DOHH2 (cell line): ENCODE results near the gene SMPD2.

Source experiments
- H3F3A ChIP-seq: fragments of 200-600 bp; sonication (generic), shearing (Covaris generic); 2 replicates; pipeline ENCODE4 v1.6.0; 2016; ENCODE audit warnings: antibody characterized with exemption, mild to moderate bottlenecking; ENCODE audit not compliant: control insufficient read depth, insufficient read depth
- H3K27ac ChIP-seq: fragments of 200-600 bp; sonication (generic); 2 replicates; pipeline ENCODE4 v1.5.1; 2014; ENCODE audit warnings: low read depth, mild to moderate bottlenecking, low read length, moderate library complexity
- H3K27me3 ChIP-seq: fragments of 200-600 bp; sonication (generic); 2 replicates; pipeline ENCODE4 v1.6.1; 2014; ENCODE audit warnings: mild to moderate bottlenecking, low read length, mixed read lengths; ENCODE audit not compliant: control insufficient read depth
- H3K36me3 ChIP-seq: fragments of 200-600 bp; sonication (generic); 2 replicates; pipeline ENCODE4 v1.6.1; 2014; ENCODE audit warnings: mild to moderate bottlenecking, low read length, moderate library complexity, mixed read lengths; ENCODE audit not compliant: control insufficient read depth
- H3K4me1 ChIP-seq: fragments of 200-600 bp; sonication (generic); 2 replicates; pipeline ENCODE4 v1.6.1; 2014; ENCODE audit warnings: mild to moderate bottlenecking, low read length, mixed read lengths; ENCODE audit not compliant: control insufficient read depth
- H3K4me2 ChIP-seq: fragments of 200-600 bp; sonication (generic); 2 replicates; pipeline ENCODE4 v1.6.0; 2014; ENCODE audit warnings: mild to moderate bottlenecking, low read length, moderate library complexity
- H3K4me3 ChIP-seq: fragments of 200-600 bp; sonication (generic); 2 replicates; pipeline ENCODE4 v1.5.1; 2014; ENCODE audit warnings: mild to moderate bottlenecking, low read length, mixed read lengths
- H3K79me2 ChIP-seq: fragments of 200-600 bp; sonication (generic); 2 replicates; pipeline ENCODE4 v1.6.1; 2014; ENCODE audit warnings: mild to moderate bottlenecking, low read length, mixed read lengths; ENCODE audit not compliant: control insufficient read depth
- H3K9me2 ChIP-seq: fragments of 200-600 bp; sonication (generic); replicated peaks from 2 replicates; pipeline ENCODE4 v1.6.1; 2014; ENCODE audit warnings: mild to moderate bottlenecking, low read length, mixed read lengths; ENCODE audit not compliant: control insufficient read depth
- H3K9me3 ChIP-seq: fragments of 200-600 bp; sonication (generic); 2 replicates; pipeline ENCODE4 v1.6.1; 2014; ENCODE audit warnings: antibody characterized with exemption, low read length, mixed read lengths; ENCODE audit not compliant: control insufficient read depth, insufficient read depth
- H4K20me1 ChIP-seq: fragments of 200-600 bp; sonication (generic); 2 replicates; pipeline ENCODE4 v1.6.0; 2014; ENCODE audit warnings: low read depth, mild to moderate bottlenecking, antibody characterized with exemption, low read length, moderate library complexity; ENCODE audit not compliant: control insufficient read depth, insufficient read depth
- CTCF ChIP-seq: fragments of 200-600 bp; sonication (generic); IDR thresholded peaks from one replicate; pipeline ENCODE4 v1.5.1; 2014; ENCODE audit warnings: antibody characterized with exemption, mild to moderate bottlenecking, low read depth, low read length; ENCODE audit not compliant: poor library complexity, severe bottlenecking
- EZH2phosphoT487 ChIP-seq: fragments of 200-600 bp; sonication (generic); IDR thresholded peaks from 2 replicates; pipeline ENCODE4 v1.6.1; 2017; ENCODE audit warnings: borderline replicate concordance, mild to moderate bottlenecking, antibody characterized with exemption, low read length, moderate library complexity, mixed read lengths

Gene SMPD2

GRCh38 chr6:109482905-109483734, 42.6 kb downstream of the SMPD2 start, which contains the start of gene ZBTB24:
Gene ZBTB24, minus strand, starts transcription at chr6:109483219. Its CDS starts 1,193 bp downstream, at chr6:109482026.
- Histone ChIP-seq H4K20me1 (peaks cover 11% of the 10 kb centered on the region), H3K9me3 (no peaks in the 10 kb centered on the region), H3F3A (peaks cover 4% of the 10 kb centered on the region), H3K79me2 (peaks cover 48% of the 10 kb centered on the region), H3K27ac (peak within 1 kb of the TSS; percentile 48), H3K36me3 (peaks cover 38% of the 10 kb centered on the region), H3K4me2 (peak within 1 kb of the TSS; percentile 75), H3K27me3 (no peaks in the 10 kb centered on the region; the same call in 1 of the 2 replicates), H3K4me1 (peaks cover 47% of the 10 kb centered on the region), H3K4me3 (peak within 1 kb of the TSS; percentile 91), H3K9me2 (no peaks in the 10 kb centered on the region)
- no peak for TF ChIP-seq CTCF
- TF ChIP-seq EZH2phosphoT487, result no peak

GRCh38 chr6:109483735-109484057, 43.2 kb downstream of the SMPD2 start:
- H4K20me1 ChIP-seq, result peaks cover 8% of the 10 kb centered on the region
- H3F3A ChIP-seq, result peaks cover 4% of the 10 kb centered on the region
- H3K4me1 ChIP-seq, result peaks cover 42% of the 10 kb centered on the region
- no peaks in the 10 kb centered on the region; the same call in 1 of the 2 replicates for H3K27me3 ChIP-seq
- no peaks in the 10 kb centered on the region for H3K9me2 ChIP-seq
- TF ChIP-seq EZH2phosphoT487, result no peak
- no peak for TF ChIP-seq CTCF
- no peak overlapping the region for H3K27ac ChIP-seq
- no peaks in the 10 kb centered on the region for H3K9me3 ChIP-seq
- peaks cover 32% of the 10 kb centered on the region for H3K36me3 ChIP-seq
- peak overlapping the region; percentile 73 for H3K4me3 ChIP-seq
- peaks cover 42% of the 10 kb centered on the region for H3K79me2 ChIP-seq
- H3K4me2 ChIP-seq, result peak overlapping the region; percentile 75

GRCh38 chr6:109484122-109484521, 43.6 kb downstream of the SMPD2 start:
- TF ChIP-seq CTCF (no peak), EZH2phosphoT487 (no peak)

More at GRCh38 chr6:109484122-109484521, 43.6 kb downstream of the SMPD2 start:
- Histone ChIP-seq H3K36me3 (peaks cover 28% of the 10 kb centered on the region), H3K4me1 (peaks cover 37% of the 10 kb centered on the region), H3K79me2 (peaks cover 38% of the 10 kb centered on the region), H3K27ac (no peak overlapping the region), H4K20me1 (peaks cover 5% of the 10 kb centered on the region), H3F3A (peaks cover 4% of the 10 kb centered on the region), H3K9me2 (no peaks in the 10 kb centered on the region), H3K27me3 (no peaks in the 10 kb centered on the region; the same call in 1 of the 2 replicates), H3K4me2 (peak overlapping the region; percentile 75), H3K9me3 (no peaks in the 10 kb centered on the region), H3K4me3 (peak overlapping the region; percentile 73)
